ENCODE data around the gene POPDC3.

DNA sequence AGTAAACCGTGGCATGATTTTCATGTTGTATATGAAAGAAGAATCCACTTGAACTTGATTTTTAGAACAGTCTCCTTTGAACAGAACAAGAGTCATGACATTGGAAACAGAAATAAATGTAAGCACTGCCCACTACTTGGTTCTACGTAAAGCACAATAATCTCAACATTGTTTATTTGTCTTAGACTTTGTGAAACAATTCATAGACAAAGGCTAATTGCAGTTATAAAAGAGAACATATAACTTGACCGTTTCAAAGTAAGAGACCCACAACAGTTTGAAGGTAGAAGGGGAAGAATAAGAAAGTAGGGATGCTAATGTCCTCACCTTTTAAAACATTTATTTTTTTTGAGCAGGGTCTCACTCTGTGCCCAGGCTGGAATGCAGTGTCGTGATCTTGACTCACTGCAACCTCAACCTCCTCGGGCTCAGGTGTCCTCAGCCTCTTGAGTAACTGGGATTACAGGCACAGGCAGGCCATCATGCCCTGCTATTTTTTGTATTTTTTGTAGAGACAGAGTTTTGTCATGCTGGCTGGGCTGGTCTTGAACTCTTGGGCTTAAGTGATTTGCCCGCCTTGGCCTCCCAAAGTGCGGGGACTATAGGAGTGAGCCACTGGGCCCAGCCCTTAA lies 71.1 kb downstream of the POPDC3 start:
- TF ChIP-seq ELF4 (IDR thresholded peaks at IDR 0.05): no peak
- TF ChIP-seq SP1 (IDR thresholded peaks at IDR 0.05): no peak

All from HEK293T (cell line).